Measurements from ENCODE around the gene PRKCA.

The PRKCA gene

GRCh38 chr17:66524877-66525276 lies 222.5 kb downstream of the PRKCA start:
- no peak for TF ChIP-seq CTCF (IDR thresholded peaks at IDR 0.05; ENCODE audit: extremely low read depth, missing control alignments)
- no peak for DNase-seq (ENCODE audit: low spot score)

- DNase-seq (ENCODE audit: low spot score): no peak
- TF ChIP-seq CTCF (IDR thresholded peaks at IDR 0.05; ENCODE audit: extremely low read depth, missing control alignments): no peak
Observed at GRCh38 chr17:66525338-66525737, 222.9 kb downstream of the PRKCA start.

GRCh38 chr17:66526827-66527226 lies 224.4 kb downstream of the PRKCA start:
- no peak for TF ChIP-seq CTCF (IDR thresholded peaks at IDR 0.05; ENCODE audit: extremely low read depth, missing control alignments)
- no peak for DNase-seq (ENCODE audit: low spot score)

- no peak for TF ChIP-seq CTCF (IDR thresholded peaks at IDR 0.05; ENCODE audit: extremely low read depth, missing control alignments)
- no peak for DNase-seq (ENCODE audit: low spot score)
Observed at GRCh38 chr17:66527335-66527734, 224.9 kb downstream of the PRKCA start.

- no peak for TF ChIP-seq CTCF (IDR thresholded peaks at IDR 0.05; ENCODE audit: extremely low read depth, missing control alignments)
- no peak for DNase-seq (ENCODE audit: low spot score)
Observed at GRCh38 chr17:66531851-66532295, 229.5 kb downstream of the PRKCA start.

GRCh38 chr17:66533572-66533971 lies 231.2 kb downstream of the PRKCA start:
- no peak for TF ChIP-seq CTCF (IDR thresholded peaks at IDR 0.05; ENCODE audit: extremely low read depth, missing control alignments)
- no peak for DNase-seq (ENCODE audit: low spot score)

GRCh38 chr17:66533986-66534385 lies 231.6 kb downstream of the PRKCA start:
- TF ChIP-seq CTCF (IDR thresholded peaks at IDR 0.05; ENCODE audit: extremely low read depth, missing control alignments): no peak
- no peak for DNase-seq (ENCODE audit: low spot score)

All from GM20000 (cell line).